ENCODE data around the gene MICB. TPM values are rescaled to one million over a fixed set of nuclear protein-coding genes. Genes with fewer than 3 reads are reported as not detected.

Gene MICB
- total RNA-seq, 1 donor from 2014 or later = 0.31 TPM

GRCh38 chr6:31466466-31466865 is 31.5 kb upstream of the MICB start:
- no peak for DNase-seq (ENCODE audit: low spot score in 2 of 2, unreplicated experiment in 2 of 2)
- no peak overlapping the region for H3K27ac Mint-ChIP-seq
- no peaks in the 10 kb centered on the region for H3K36me3 Mint-ChIP-seq
- no peak overlapping the region for H3K4me3 Mint-ChIP-seq
- peaks cover 9% of the 10 kb centered on the region for H3K4me1 Mint-ChIP-seq
- peaks cover 52% of the 10 kb centered on the region for H3K27me3 Mint-ChIP-seq (ENCODE audit: low read depth)
- TF ChIP-seq CTCF (IDR thresholded peaks at IDR 0.05; ENCODE audit: unreplicated experiment) = no peak
- no peaks in the 10 kb centered on the region for H3K9me3 Mint-ChIP-seq

- no peaks in the 10 kb centered on the region for H3K9me3 Mint-ChIP-seq
- H3K36me3 Mint-ChIP-seq = no peaks in the 10 kb centered on the region
- no peak overlapping the region for H3K27ac Mint-ChIP-seq
- H3K4me3 Mint-ChIP-seq = no peak overlapping the region
- no peak for TF ChIP-seq CTCF (IDR thresholded peaks at IDR 0.05; ENCODE audit: unreplicated experiment)
- peaks cover 59% of the 10 kb centered on the region for H3K27me3 Mint-ChIP-seq (ENCODE audit: low read depth)
- H3K4me1 Mint-ChIP-seq = peaks cover 9% of the 10 kb centered on the region
- DNase-seq (ENCODE audit: low spot score in 2 of 2, unreplicated experiment in 2 of 2) = no peak
Measured at GRCh38 chr6:31467151-31467550, 30.8 kb upstream of the MICB start.

- Mint-ChIP-seq H3K9me3 (no peaks in the 10 kb centered on the region), H3K27me3 (ENCODE audit: low read depth) (peaks cover 56% of the 10 kb centered on the region), H3K4me3 (no peak overlapping the region), H3K4me1 (peaks cover under 1% of the 10 kb centered on the region), H3K36me3 (no peaks in the 10 kb centered on the region), H3K27ac (no peak overlapping the region)
- no peak for DNase-seq (ENCODE audit: low spot score in 2 of 2, unreplicated experiment in 2 of 2)
- TF ChIP-seq CTCF (IDR thresholded peaks at IDR 0.05; ENCODE audit: unreplicated experiment) = no peak
Measured at GRCh38 chr6:31468311-31468710, 29.6 kb upstream of the MICB start.

GRCh38 chr6:31470801-31471200 is 27.1 kb upstream of the MICB start:
- no peaks in the 10 kb centered on the region for H3K4me1 Mint-ChIP-seq
- TF ChIP-seq CTCF (IDR thresholded peaks at IDR 0.05; ENCODE audit: unreplicated experiment) = no peak

DNA sequence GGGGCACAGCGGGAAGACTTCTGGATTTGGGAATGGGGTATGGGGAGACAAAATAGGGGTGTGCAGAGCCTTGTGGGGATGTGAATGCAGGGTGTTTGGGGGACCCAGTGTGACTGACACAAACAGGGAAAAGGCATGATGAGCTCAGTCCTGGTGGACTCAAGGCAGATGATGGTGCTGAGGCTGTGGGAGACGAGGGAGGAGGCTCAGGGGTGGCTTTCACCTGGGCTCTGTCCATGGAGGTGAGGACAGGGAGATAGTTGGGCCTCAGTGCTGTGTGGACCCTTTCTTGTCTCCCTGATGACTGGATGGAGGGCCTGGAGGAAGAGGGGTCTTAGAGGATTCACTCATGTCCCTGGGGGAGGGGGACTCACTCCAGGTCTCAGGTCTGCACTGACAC is 26.2 kb upstream of the MICB start:
- no peaks in the 10 kb centered on the region for H3K4me1 Mint-ChIP-seq
- TF ChIP-seq CTCF (IDR thresholded peaks at IDR 0.05; ENCODE audit: unreplicated experiment) = no peak
- peaks cover 57% of the 10 kb centered on the region for H3K27me3 Mint-ChIP-seq (ENCODE audit: low read depth)
- H3K9me3 Mint-ChIP-seq = no peaks in the 10 kb centered on the region
- no peak overlapping the region for H3K27ac Mint-ChIP-seq
- no peaks in the 10 kb centered on the region for H3K36me3 Mint-ChIP-seq
- DNase-seq (ENCODE audit: low spot score in 2 of 2, unreplicated experiment in 2 of 2) = no peak
- no peak overlapping the region for H3K4me3 Mint-ChIP-seq

More at GRCh38 chr6:31470801-31471200, 27.1 kb upstream of the MICB start:
- Mint-ChIP-seq H3K27me3 (ENCODE audit: low read depth) (peaks cover 57% of the 10 kb centered on the region), H3K4me3 (no peak overlapping the region), H3K27ac (no peak overlapping the region), H3K9me3 (no peaks in the 10 kb centered on the region), H3K36me3 (no peaks in the 10 kb centered on the region)
- DNase-seq (ENCODE audit: low spot score in 2 of 2, unreplicated experiment in 2 of 2) = no peak

DNA sequence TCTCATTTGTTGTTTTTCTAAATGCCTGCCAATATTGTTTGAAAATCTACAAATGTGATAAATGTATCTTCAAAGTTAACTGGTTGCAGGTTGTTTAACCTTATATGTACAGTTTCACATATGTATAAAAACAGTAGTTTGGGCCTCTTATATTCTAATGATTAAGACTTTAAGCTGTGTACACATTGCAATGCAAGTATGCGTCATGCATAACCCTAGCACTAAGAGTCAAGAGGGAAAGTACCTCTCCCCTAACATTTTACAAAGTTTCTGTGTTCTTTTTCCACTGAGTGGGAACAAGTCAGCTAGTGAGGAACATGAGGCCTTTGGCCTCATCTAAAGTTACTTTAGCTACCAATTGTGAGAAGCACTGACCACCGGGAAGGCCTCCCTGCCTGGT is 25.7 kb upstream of the MICB start:
- no peak for TF ChIP-seq CTCF (IDR thresholded peaks at IDR 0.05; ENCODE audit: unreplicated experiment)
- no peaks in the 10 kb centered on the region for H3K4me1 Mint-ChIP-seq
- DNase-seq (ENCODE audit: low spot score in 2 of 2, unreplicated experiment in 2 of 2) = no peak
- no peaks in the 10 kb centered on the region for H3K36me3 Mint-ChIP-seq
- H3K9me3 Mint-ChIP-seq = no peaks in the 10 kb centered on the region
- H3K4me3 Mint-ChIP-seq = no peak overlapping the region
- no peak overlapping the region for H3K27ac Mint-ChIP-seq
- peaks cover 58% of the 10 kb centered on the region for H3K27me3 Mint-ChIP-seq (ENCODE audit: low read depth)
